GM19023 (cell line): ENCODE results near the gene TWF2.

Source experiments
- ATAC-seq: cut with Tn5 transposase; IDR thresholded peaks from one replicate; pipeline ENCODE4 v1.9.1; 2021; ENCODE audit warnings: mild to moderate bottlenecking, moderate library complexity; ENCODE audit not compliant: unreplicated experiment

TWF2 gene

DNA sequence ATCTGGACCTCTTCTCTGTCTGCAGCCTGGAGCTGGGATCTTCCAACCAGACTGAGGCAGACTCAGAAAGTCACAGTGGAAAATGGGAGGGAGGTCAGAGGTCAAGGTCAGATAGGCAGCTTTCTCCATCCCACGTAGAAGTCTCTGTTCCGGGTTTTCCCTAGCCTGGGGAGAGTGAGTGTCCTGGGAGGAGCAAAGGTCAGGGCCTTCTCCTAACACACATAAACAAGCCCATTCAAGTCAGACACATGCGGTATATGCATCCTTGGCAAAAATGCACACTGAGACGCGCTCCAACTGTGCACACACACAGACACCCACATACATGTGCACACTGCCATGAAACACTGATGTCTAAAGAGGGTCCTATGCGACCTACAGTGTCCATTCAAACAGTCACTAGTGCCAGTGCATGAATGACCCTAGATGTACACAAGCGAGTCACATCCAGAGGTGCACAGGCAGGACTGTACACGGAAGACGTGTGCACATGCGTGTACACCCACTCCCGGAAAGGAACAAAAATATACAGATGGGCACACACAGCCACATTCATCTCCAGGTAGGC lies 681 bp downstream of the TWF2 start:
- peak; percentile 7 for ATAC-seq

DNA sequence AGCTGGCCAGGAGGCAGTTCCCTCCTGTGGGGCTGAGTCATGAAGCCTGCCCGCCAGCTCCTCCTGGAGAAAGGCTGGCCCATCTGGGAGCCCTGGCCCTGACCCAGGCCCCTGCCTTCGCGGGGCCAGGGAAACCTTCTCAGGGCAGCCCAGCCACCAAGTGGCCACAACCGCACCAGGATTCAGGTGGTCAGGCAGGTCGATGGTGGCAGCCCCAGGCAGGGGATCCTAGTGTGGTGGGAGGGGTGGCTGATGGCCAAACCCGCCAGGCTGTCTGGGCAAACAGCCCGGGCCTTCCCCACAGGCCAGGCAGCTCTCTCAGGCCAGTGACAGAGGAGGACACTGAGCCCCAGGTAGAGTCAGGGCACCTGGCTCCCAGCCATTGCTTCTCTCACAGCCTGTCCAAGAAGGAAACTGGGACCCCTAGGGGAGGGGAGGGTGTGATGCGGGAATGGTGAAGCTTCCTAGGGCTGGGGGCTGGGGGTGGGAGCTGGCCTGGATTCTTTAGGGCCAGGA lies 1.2 kb downstream of the TWF2 start:
- no peak for ATAC-seq

DNA sequence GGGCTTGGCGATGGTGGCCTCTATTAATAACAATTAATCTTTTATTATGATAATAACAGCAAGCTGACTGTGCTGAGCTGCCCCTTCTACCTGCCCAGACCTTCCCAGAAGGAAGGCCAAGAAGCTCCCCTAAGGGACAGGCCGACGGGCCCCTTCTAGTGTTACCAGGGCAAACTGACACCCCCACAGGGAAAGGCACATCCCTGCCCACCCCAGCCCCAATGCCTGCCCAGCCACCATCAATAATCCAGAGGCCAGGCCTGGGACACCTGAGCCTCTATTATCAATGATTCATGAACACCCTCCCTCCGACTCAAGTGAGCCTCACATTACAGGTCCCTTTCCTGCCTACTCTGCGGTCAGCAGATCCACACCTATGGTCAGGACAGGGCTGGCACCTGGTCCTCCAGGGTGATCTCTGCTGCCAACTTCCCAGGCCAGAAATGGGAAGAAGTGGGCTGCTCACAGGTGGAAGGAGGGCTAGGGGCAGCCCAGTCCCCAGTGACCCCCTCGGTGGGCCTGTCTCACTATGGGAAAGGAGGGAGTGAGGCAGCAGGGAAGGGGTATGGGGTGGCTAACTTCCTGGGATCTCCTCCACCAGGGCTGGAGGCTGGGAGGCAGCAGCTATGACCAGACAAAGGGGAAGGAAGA lies 1.8 kb downstream of the TWF2 start:
- no peak for ATAC-seq

GRCh38 chr3:52236424-52236886 lies 2.5 kb downstream of the TWF2 start:
- no peak for ATAC-seq

GRCh38 chr3:52234516-52235447 lies 4.2 kb downstream of the TWF2 start:
- ATAC-seq = no peak

- no peak for ATAC-seq
Measured at GRCh38 chr3:52233968-52234367, 5.0 kb downstream of the TWF2 start.

- ATAC-seq = no peak
Measured at GRCh38 chr3:52233108-52233591, 5.8 kb downstream of the TWF2 start.

DNA sequence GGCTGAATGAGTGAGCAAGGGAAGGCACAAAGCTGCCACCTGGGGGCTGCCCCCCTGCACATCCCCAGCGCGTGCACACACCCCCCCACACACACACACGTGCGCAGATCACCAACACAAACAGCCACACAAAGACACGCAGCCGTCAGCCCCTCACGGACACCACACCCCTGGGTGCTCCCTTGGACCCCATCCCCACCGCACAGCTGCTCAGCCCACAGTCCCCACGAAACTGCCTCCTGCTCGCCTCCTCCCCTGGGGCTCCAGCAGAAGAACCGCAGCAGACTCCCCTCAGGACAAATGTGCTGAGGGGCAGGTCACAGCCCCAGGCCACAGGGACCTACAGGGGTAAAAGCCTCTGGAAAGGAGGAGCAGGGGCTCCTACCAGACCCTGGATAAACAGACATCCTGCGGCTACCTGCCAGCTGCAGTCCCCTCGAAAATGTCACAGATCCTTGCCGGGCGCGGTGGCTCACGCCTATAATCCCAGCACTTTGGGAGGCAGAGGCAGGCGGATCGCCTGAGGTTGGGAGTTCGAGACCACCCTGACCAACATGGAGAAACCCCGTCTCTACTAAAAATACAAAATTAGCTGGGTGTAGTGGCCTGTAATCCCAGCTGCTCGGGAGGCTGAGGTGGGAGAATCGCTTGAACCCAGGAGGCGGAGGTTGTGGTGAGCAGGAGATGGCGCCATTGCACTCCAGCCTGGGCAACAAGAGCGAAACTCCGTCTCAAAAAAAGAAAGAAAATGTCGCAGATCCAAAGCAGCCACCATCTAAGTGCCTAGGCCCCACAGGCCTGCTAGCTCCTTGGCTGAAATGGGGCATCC lies 6.5 kb downstream of the TWF2 start:
- no peak for ATAC-seq

DNA sequence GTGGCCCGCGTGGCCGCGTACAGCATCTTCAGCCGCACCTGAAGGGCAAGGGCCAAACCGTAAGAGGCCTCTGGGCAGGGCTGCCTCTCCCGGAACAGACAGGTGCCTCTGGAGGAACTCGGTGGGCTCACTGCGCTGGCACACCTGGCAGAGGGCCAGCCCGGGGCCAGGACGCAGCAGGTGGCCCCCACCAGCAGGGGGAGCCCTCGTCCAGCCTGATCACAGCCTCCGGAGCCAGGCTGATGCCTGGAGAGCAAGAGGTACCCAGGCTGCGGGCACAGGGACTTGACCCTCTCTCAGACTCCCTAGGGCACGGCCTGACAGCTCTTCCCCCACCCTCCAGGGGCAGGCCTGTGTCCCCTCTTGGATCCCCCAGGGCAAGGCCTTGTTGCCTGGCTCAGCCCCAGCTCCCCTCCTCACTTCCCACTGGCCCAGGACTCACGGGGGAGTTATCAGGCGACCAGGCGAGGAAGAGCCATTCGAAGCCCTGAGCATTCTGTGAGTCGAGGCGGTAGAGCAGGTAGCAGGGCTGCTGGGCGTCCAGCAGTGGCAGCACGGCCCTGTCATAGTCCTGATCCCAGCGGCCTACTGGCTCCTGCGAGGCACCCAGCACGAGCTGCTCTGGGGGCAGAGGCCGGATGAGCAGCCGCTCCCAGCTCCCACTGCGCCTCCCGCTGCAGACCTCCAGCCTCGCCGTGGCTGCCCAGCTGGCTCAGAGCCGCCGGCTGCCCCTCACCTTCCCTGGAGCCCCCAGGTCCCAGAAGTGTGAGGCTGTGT lies 7.3 kb downstream of the TWF2 start:
- no peak for ATAC-seq

- ATAC-seq = no peak
Measured at GRCh38 chr3:52230889-52231499, 8.0 kb downstream of the TWF2 start.

GRCh38 chr3:52230461-52230860 lies 8.5 kb downstream of the TWF2 start:
- no peak for ATAC-seq

DNA sequence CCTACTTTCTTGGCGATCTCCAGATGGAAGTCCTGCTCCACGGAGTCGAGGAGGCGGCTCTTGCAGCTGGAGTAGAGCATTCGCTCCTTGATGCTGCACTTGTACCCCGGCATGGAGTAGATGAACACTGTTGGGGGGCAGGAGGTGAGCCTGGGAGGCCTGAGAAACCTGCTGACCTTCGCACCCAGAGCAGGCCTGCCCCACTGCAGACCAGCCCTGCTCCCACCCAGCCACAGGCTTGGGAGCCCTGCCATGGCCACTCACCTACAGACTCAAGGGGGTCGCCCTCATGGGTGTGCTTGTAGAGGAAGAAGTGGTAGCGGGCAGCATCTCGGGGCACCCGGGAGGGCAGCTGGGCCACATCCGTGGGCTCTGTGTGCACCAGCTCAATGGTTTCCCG lies 9.3 kb downstream of the TWF2 start:
- no peak for ATAC-seq

- no peak for ATAC-seq
Measured at GRCh38 chr3:52228751-52229291, 10.1 kb downstream of the TWF2 start.

DNA sequence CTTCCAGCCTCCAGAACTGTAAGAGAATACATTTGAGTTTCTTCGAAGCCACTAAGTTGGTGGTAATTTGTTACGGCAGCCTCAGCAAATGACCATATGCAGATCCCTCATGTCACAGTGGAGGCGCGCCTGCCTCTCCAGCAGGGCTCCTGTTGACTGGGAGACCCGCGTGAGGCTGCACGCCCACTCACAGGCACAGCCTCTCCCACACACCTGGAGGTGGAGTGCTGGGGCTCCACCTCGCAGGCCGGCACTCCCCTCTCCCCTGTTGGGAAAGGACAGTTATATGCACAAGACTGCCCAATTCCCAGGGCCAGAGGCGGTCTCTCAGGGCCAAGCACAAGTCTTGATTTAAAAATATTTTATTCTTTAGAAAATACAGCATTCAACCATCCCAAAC lies 10.7 kb downstream of the TWF2 start:
- no peak for ATAC-seq

GRCh38 chr3:52227766-52228165 lies 11.2 kb downstream of the TWF2 start:
- ATAC-seq = no peak

GRCh38 chr3:52227117-52227516 lies 11.8 kb downstream of the TWF2 start:
- ATAC-seq = no peak

DNA sequence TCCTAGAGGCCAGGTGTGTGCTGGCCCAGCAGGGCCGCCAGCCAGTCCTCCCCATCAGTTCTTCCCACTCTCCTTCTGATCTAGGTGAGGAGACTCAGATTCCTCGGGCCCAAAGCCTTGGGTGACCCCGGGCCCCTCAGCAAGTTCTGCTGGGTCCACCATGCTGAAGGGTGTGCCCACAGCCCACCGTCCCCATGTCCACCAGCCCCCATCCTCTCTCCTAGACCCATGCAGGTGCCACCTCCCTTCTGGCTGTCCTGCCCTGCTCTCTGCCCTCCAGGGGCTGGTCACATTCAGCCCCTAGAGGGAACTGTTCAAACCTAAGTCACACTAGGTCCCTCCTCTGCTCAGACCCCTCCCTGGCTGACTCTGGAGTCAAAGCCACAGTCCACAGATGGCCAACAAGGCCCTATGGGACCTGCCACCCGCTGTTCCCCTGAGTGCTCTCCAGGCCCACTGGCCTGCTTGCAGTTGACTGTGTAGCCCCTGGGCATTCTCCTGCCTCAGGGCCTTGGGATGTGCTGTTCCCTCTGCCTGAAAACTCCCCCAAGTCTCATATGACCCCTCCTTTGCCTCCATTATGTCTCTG lies 12.6 kb downstream of the TWF2 start:
- peak; percentile 20 for ATAC-seq

- ATAC-seq = peak; percentile 75
Measured at GRCh38 chr3:52225452-52226228, 13.3 kb downstream of the TWF2 start, which contains the start of gene TLR9. TLR9 (minus strand) TSS chr3:52225645; CDS start chr3:52225529, 116 bp downstream.
